GM12878 (cell line): ENCODE results near the gene LHX2. TPM values are rescaled to one million over a fixed set of nuclear protein-coding genes. Genes with fewer than 3 reads are reported as not detected.

Experiments
- BRCA1 ChIP-seq: IDR thresholded peaks from 2 replicates; pipeline ENCODE4 v1.6.1; 2011; ENCODE audit warnings: low read depth, low read length, improper control_type of control experiment
- CHD2 ChIP-seq: IDR thresholded peaks from 2 replicates; pipeline ENCODE4 v1.6.1; 2011; ENCODE audit warnings: low read depth, low read length, improper control_type of control experiment, borderline replicate concordance
- CREM ChIP-seq: IDR thresholded peaks from 2 replicates; pipeline ENCODE4 v1.6.1; 2014; ENCODE audit warnings: antibody characterized with exemption, low read depth
- DPF2 ChIP-seq: fragments of 450-650 bp; IDR thresholded peaks from 2 replicates; pipeline ENCODE4 v1.6.1; 2017; ENCODE audit warnings: mild to moderate bottlenecking
- ETV6 ChIP-seq, 2 experiments: fragments of 450-650 bp in 1 of 2; IDR thresholded peaks in 1 of 2; conservative IDR thresholded peaks in 1 of 2; 2 replicates each; pipeline ENCODE4 v1.6.1; 2014; ENCODE audit warnings: antibody characterized with exemption in 1 of 2, borderline replicate concordance in 1 of 2, low read depth in 1 of 2, mild to moderate bottlenecking in 1 of 2, moderate library complexity in 1 of 2
- MEF2B ChIP-seq: fragments of 450-650 bp; IDR thresholded peaks from 2 replicates; pipeline ENCODE4 v1.6.1; 2018; ENCODE audit warnings: mild to moderate bottlenecking, moderate library complexity; ENCODE audit not compliant: partially characterized antibody, poor library complexity, severe bottlenecking
- NR2F1 ChIP-seq: fragments of 450-650 bp; conservative IDR thresholded peaks from 2 replicates; pipeline ENCODE4 v1.6.1; 2017; ENCODE audit warnings: mild to moderate bottlenecking
- RBBP5 ChIP-seq: fragments of 200-600 bp; sonication (generic); conservative IDR thresholded peaks from 2 replicates; pipeline ENCODE4 v1.6.1; 2016
- SUPT20H ChIP-seq: IDR thresholded peaks from 2 replicates; pipeline ENCODE4 v1.6.1; 2011; ENCODE audit warnings: low read depth, mild to moderate bottlenecking, low read length, moderate library complexity, borderline replicate concordance; ENCODE audit not compliant: control insufficient read depth
- TAF1 ChIP-seq: IDR thresholded peaks from 2 replicates; pipeline ENCODE4 v1.6.1; 2011; ENCODE audit warnings: mild to moderate bottlenecking, low read depth, low read length, borderline replicate concordance
- WRNIP1 ChIP-seq: IDR thresholded peaks from 2 replicates; pipeline ENCODE4 v1.6.1; 2011; ENCODE audit warnings: low read depth, low read length, improper control_type of control experiment, borderline replicate concordance
- ZNF207 ChIP-seq: fragments of 450-650 bp; IDR thresholded peaks from 2 replicates; pipeline ENCODE4 v1.6.1; 2014; ENCODE audit warnings: antibody characterized with exemption, mild to moderate bottlenecking, borderline replicate concordance
- ZNF217 ChIP-seq: fragments of 450-650 bp; IDR thresholded peaks from 2 replicates; pipeline ENCODE4 v1.6.1; 2017; ENCODE audit warnings: antibody characterized with exemption, mild to moderate bottlenecking
- polyA plus RNA-seq, 11 experiments: library from polyadenylated mRNA; depleted of rRNA in 4 of 11; unstranded in 6 of 11; stranded (reverse) in 5 of 11; fragments of >200 nt; fragmentation: Nextera tagmentation in 4 of 11; fragmentation: Illumina TruSeq in 1 of 11; extraction: Ambion mirVana in 4 of 11; extraction: Trizol in 1 of 11; gene quantifications; 1 replicate in 1 of 11; 2 replicates in 10 of 11; pipeline versions ENCODE4 v1.2.1 to v1.2.3, GENCODE V29; 2011 to 2016; ENCODE audit warnings: inconsistent platforms in 2 of 11, missing spikeins in 2 of 11, low read depth in 1 of 11
- total RNA-seq, 4 experiments: library from RNA; depleted of rRNA in 3 of 4; stranded (reverse); fragments of >200 nt in 3 of 4; fragmentation: Illumina TruSeq in 1 of 4; extraction: Trizol in 1 of 4; gene quantifications; 2 replicates each; pipeline versions ENCODE4 v1.2.1 to v1.2.3, GENCODE V29; 2013 to 2021
- TF ChIP-seq, protein P1 (sequence below): fragments of 450-650 bp; IDR thresholded peaks from 2 replicates; pipeline ENCODE4 v1.6.1; 2017; ENCODE audit warnings: mild to moderate bottlenecking, moderate library complexity
- TF ChIP-seq, protein P2 (sequence below): fragments of 450-650 bp; conservative IDR thresholded peaks from 2 replicates; pipeline ENCODE4 v1.6.1; 2017; ENCODE audit warnings: mild to moderate bottlenecking, moderate library complexity
- TF ChIP-seq, protein P3 (sequence below): fragments of 450-650 bp; formaldehyde crosslinking; IDR thresholded peaks from 2 replicates; pipeline ENCODE4 v1.5.0; 2022; ENCODE audit warnings: mild to moderate bottlenecking, missing genetic modification characterization
- TF ChIP-seq, protein P4 (sequence below): fragments of 450-650 bp; IDR thresholded peaks from 2 replicates; pipeline ENCODE4 v1.6.1; 2017; ENCODE audit warnings: mild to moderate bottlenecking, low read depth, inconsistent platforms; ENCODE audit not compliant: poor library complexity, severe bottlenecking

The LHX2 gene
- total and polyA plus RNA-seq, 10 of the 15 experiments (the other 5 are each of a cell fraction or from before 2014, with no cell fraction given), result 0.82 to 69.8 (median 5.3) TPM

DNA sequence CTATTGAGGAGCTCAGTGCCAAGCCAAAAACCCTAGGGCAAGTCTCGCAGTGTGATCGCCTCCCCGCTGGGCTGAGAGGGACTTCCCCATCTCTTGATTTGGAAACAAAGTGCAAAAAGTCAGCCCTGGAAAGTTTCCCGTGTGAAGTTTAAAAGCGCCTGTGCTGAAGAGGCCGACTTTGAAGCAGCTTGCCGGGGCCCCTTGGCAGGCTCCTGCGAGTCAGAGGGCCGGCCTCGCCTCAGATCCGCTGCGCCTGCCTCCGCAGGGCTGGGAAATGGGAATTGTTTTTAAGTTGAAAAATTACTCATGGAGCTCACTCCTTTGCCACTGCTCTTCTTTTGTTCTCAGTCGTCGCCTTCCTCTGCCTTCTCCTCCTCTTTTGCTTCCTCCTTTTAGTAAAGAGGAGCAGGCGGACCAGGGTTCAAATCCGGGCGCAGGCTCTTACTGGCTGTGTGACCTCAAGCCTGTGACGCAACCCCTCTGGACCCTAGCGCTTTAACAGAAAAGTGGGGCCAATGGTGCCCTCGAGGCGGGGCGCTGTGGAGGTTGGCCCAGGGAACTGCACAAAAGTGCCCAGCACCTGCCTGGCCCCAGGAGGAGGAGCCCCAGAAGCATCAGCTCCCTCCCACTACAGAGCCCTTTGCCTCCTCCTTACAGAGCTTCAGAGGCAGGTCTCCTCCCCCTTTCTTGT is 14.7 kb upstream of the LHX2 start (continued):
- TF ChIP-seq CHD2 (peak; percentile 34; the same call in 1 of the 2 replicates), ETV6 (conservative IDR thresholded peaks at IDR 0.05 in 1 of 2, IDR thresholded peaks at IDR 0.05 in 1 of 2; ENCODE audit: borderline replicate concordance in 1 of 2, low read depth in 1 of 2) (peak in 1 of 2 experiments; percentile 28; a peak in 1 of 4 replicates), SUPT20H (no peak), MEF2B (peak; percentile 72), DPF2 (peak; percentile 34), NR2F1 (peak; percentile 87), TAF1 (no peak), CREM (0 out of 2 replicates have a peak, but pooled peaks have one; percentile 11), RBBP5 (no peak), BRCA1 (no peak), ZNF217 (0 out of 2 replicates have a peak, but pooled peaks have one; percentile 65), ZNF207 (0 out of 2 replicates have a peak, but pooled peaks have one; percentile 24), WRNIP1 (no peak)
- TF ChIP-seq, protein P1, sequence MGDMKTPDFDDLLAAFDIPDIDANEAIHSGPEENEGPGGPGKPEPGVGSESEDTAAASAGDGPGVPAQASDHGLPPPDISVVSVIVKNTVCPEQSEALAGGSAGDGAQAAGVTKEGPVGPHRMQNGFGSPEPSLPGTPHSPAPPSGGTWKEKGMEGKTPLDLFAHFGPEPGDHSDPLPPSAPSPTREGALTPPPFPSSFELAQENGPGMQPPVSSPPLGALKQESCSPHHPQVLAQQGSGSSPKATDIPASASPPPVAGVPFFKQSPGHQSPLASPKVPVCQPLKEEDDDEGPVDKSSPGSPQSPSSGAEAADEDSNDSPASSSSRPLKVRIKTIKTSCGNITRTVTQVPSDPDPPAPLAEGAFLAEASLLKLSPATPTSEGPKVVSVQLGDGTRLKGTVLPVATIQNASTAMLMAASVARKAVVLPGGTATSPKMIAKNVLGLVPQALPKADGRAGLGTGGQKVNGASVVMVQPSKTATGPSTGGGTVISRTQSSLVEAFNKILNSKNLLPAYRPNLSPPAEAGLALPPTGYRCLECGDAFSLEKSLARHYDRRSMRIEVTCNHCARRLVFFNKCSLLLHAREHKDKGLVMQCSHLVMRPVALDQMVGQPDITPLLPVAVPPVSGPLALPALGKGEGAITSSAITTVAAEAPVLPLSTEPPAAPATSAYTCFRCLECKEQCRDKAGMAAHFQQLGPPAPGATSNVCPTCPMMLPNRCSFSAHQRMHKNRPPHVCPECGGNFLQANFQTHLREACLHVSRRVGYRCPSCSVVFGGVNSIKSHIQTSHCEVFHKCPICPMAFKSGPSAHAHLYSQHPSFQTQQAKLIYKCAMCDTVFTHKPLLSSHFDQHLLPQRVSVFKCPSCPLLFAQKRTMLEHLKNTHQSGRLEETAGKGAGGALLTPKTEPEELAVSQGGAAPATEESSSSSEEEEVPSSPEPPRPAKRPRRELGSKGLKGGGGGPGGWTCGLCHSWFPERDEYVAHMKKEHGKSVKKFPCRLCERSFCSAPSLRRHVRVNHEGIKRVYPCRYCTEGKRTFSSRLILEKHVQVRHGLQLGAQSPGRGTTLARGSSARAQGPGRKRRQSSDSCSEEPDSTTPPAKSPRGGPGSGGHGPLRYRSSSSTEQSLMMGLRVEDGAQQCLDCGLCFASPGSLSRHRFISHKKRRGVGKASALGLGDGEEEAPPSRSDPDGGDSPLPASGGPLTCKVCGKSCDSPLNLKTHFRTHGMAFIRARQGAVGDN, result peak; percentile 52; the same call in 1 of the 2 replicates
- TF ChIP-seq, protein P2, sequence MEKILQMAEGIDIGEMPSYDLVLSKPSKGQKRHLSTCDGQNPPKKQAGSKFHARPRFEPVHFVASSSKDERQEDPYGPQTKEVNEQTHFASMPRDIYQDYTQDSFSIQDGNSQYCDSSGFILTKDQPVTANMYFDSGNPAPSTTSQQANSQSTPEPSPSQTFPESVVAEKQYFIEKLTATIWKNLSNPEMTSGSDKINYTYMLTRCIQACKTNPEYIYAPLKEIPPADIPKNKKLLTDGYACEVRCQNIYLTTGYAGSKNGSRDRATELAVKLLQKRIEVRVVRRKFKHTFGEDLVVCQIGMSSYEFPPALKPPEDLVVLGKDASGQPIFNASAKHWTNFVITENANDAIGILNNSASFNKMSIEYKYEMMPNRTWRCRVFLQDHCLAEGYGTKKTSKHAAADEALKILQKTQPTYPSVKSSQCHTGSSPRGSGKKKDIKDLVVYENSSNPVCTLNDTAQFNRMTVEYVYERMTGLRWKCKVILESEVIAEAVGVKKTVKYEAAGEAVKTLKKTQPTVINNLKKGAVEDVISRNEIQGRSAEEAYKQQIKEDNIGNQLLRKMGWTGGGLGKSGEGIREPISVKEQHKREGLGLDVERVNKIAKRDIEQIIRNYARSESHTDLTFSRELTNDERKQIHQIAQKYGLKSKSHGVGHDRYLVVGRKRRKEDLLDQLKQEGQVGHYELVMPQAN, result 0 out of 2 replicates have a peak, but pooled peaks have one; percentile 61
- TF ChIP-seq, protein P3, sequence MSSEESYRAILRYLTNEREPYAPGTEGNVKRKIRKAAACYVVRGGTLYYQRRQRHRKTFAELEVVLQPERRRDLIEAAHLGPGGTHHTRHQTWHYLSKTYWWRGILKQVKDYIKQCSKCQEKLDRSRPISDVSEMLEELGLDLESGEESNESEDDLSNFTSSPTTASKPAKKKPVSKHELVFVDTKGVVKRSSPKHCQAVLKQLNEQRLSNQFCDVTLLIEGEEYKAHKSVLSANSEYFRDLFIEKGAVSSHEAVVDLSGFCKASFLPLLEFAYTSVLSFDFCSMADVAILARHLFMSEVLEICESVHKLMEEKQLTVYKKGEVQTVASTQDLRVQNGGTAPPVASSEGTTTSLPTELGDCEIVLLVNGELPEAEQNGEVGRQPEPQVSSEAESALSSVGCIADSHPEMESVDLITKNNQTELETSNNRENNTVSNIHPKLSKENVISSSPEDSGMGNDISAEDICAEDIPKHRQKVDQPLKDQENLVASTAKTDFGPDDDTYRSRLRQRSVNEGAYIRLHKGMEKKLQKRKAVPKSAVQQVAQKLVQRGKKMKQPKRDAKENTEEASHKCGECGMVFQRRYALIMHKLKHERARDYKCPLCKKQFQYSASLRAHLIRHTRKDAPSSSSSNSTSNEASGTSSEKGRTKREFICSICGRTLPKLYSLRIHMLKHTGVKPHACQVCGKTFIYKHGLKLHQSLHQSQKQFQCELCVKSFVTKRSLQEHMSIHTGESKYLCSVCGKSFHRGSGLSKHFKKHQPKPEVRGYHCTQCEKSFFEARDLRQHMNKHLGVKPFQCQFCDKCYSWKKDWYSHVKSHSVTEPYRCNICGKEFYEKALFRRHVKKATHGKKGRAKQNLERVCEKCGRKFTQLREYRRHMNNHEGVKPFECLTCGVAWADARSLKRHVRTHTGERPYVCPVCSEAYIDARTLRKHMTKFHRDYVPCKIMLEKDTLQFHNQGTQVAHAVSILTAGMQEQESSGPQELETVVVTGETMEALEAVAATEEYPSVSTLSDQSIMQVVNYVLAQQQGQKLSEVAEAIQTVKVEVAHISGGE (CRISPR knock-in tag), result no peak
- TF ChIP-seq, protein P4, sequence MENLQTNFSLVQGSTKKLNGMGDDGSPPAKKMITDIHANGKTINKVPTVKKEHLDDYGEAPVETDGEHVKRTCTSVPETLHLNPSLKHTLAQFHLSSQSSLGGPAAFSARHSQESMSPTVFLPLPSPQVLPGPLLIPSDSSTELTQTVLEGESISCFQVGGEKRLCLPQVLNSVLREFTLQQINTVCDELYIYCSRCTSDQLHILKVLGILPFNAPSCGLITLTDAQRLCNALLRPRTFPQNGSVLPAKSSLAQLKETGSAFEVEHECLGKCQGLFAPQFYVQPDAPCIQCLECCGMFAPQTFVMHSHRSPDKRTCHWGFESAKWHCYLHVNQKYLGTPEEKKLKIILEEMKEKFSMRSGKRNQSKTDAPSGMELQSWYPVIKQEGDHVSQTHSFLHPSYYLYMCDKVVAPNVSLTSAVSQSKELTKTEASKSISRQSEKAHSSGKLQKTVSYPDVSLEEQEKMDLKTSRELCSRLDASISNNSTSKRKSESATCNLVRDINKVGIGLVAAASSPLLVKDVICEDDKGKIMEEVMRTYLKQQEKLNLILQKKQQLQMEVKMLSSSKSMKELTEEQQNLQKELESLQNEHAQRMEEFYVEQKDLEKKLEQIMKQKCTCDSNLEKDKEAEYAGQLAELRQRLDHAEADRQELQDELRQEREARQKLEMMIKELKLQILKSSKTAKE, result peak; percentile 21
